HG02840 (cell line): Measurements from ENCODE around the gene ATP2C2.
"Not testable (repeated sequence)": the region's sequence is repeated elsewhere in the genome, so short reads cannot be mapped to it uniquely, and the experiment has no call there.

Source experiments
- ATAC-seq: cut with Tn5 transposase; IDR thresholded peaks from one replicate; pipeline ENCODE4 v1.9.1; 2021; ENCODE audit warnings: mild to moderate bottlenecking, moderate library complexity, moderate number of reproducible peaks; ENCODE audit not compliant: unreplicated experiment, low FRiP score

Gene ATP2C2

GRCh38 chr16:84340325-84341040, 27.9 kb upstream of the ATP2C2 start:
- no peak for ATAC-seq

- ATAC-seq: no peak
Observed at GRCh38 chr16:84341528-84342295, 26.6 kb upstream of the ATP2C2 start.

- ATAC-seq: not testable (repeated sequence)
Observed at GRCh38 chr16:84343800-84344199, 24.5 kb upstream of the ATP2C2 start.

GRCh38 chr16:84344781-84345180, 23.6 kb upstream of the ATP2C2 start:
- no peak for ATAC-seq

DNA sequence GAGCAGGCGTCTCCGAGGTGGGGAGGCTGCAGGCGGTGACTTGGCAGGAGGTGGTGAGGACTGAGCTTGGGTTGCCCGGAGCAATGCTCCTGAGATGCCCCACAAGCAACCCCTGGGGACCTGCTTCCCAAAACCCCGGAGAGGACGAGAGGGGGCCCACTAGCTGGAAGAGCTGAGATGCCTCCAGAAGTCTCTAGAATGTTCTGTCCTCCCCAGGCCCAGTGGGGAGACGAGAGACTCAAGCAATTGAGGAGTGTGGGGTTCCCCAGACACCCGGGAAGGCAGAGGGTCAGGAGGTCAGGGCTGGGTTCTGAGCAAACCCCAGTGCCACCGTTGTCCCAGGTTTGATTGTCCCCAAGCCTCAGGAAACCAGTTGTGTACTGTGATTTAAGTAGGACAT, 21.2 kb upstream of the ATP2C2 start:
- no peak for ATAC-seq

DNA sequence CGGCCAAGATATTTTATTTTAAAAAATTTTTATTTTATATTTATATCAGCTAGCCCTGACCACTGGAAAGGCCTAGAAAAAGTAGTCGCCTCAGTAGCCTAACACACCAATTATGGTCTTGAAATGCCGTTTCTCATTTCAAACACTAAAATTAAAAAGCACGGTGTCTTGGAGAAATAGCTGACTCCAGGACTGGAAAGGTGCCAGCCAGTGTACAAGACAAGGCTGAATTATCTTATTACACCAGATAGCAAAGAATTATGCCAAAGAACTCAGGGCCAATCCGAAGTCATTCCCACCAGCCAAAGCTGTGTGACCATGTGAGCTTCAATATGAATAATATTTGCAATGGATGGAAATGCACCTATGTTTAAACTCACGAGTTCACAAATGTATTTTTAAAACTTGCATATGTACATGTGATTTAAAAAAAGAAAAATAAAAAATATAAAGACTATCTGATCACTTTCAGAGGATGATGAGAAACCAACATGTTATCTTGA, 19.9 kb upstream of the ATP2C2 start:
- no peak for ATAC-seq

GRCh38 chr16:84349862-84350684, 18.3 kb upstream of the ATP2C2 start:
- no peak for ATAC-seq

- no peak for ATAC-seq
Observed at GRCh38 chr16:84350685-84351400, 17.5 kb upstream of the ATP2C2 start.

DNA sequence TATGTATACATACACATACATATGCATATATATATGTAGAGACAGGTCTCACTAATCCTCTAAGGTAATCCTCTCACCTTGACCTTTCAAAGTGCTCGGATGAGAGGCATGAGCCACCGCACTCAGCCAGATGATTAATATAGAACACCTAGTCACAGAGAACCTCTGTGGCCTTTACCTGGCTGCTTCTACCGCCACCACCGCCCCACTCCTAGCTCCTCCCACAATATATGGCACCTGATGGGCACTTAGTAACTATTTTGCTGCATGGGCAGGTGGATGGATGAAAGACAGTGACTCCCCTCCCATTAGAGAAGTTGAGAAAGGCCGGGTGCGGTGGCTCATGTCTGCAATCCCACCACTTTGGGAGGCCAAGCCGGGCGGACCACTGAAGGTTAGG, 16.7 kb upstream of the ATP2C2 start:
- no peak for ATAC-seq

GRCh38 chr16:84354306-84354705, 14.0 kb upstream of the ATP2C2 start:
- no peak for ATAC-seq

- no peak for ATAC-seq
Observed at GRCh38 chr16:84355149-84355548, 13.2 kb upstream of the ATP2C2 start.

DNA sequence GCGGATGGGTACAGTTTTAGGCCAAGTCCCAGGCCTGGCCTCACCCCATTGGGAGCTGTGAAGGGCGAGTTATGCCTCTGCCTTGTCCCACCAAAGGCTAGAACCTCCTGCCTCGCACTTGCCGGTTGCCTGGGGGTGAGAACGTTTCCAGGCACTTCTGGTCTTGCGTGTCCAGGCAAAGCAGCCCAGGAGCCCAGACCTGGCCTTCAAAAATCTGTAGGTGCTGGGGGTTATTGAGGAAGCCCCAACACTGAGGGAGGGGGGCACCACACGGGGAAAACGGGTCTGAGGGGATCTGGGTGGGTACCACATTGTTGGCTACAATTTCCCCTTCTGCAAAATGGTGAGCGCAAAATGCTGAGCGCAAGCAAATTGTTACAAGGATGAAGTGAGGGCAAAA, 12.2 kb upstream of the ATP2C2 start:
- ATAC-seq: no peak

- ATAC-seq: no peak
Observed at GRCh38 chr16:84356591-84357116, 11.7 kb upstream of the ATP2C2 start.

- ATAC-seq: no peak
Observed at GRCh38 chr16:84357191-84357651, 11.1 kb upstream of the ATP2C2 start.

DNA sequence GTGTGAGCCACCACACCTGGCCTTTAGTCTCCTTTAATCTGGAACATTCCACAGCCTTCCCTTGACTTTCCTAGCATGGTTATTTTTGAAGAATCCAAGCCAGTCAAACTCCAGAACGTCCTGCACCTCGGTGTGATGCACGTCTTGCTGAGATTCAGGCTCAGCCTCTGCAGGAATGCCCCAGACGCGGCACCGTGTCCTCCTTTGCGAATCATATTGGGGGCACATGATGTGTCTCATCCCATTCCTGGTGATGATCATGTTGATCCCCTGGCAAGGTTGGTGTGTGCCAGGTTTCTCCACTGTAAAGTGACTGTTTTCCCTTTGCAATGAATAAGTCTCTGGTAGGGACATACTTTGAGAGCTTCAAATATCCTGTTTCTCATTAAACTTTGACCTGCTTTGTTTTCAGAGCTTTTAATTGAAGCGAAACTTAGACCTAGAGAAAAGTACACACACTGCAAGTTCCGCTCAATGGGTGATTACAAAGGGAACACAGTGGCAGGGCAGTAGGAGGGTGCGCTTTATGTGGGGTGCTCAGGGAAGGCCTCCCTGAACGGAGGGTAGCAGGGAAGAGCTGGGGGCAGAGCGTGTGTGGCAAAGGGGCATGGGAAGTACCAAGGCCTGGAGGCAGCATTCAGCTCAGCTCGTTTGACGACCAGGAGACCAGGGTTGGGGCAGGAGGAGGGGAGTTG, 9.6 kb upstream of the ATP2C2 start:
- ATAC-seq: no peak

DNA sequence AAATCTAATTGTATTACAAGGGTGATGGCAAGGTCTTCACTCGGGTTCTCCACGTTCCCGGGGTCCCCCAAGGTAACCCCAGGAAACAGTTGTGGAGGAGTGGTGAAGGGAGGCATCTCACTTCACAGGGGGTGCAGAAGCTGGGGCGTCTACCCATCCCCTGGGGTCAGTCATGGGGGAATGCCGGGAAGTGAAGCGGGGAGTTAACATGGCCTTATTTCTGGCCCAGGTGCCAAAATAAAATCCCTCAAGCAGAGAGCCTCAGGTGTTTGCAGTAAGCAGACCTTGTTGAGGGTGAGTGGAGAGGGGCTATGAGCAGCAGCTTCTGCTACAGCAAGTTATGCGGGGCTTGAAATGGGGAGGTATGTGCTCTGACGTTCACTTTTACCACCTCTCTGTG, 9.0 kb upstream of the ATP2C2 start:
- no peak for ATAC-seq

DNA sequence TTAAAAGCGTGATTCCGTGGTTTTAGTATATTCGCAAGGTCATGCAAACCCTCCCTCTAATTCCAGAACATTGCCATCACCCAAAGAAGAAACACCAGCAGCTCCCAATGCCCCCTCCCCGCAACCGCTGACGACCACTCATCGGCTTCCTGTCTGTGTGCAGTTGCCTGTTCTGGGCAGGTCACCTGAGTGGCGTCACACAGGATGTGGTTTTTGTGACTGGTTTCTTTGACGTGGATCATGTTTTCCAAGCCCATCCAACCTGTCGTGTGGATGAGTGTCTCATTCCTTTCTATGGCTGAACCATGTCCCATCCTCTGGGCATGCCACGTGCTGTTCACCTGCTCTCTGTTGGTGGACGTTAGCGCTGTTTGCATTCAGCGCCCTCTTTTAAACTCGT, 8.2 kb upstream of the ATP2C2 start:
- no peak for ATAC-seq

- ATAC-seq: no peak
Observed at GRCh38 chr16:84360748-84361147, 7.6 kb upstream of the ATP2C2 start.

DNA sequence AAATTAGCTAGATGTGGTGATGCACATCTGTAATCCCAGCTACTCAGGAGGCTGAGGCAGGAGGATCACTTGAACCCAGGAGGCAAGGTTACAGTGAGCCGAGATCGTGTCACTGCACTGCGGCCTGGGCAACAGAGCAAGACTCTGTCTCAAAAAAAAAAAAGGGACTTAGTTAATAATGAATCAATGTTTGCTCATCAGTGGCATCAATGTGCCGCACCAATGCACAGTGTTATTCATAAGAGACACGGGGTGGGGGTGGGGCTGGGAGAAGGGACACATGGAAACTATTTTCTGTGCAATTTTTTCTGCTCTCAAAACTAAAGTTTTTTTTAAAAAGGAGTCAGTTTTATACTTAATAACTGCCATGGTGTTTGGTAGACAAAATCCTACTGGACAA, 6.8 kb upstream of the ATP2C2 start:
- ATAC-seq: no peak
